Measurements from ENCODE around the gene SULT4A1.

SULT4A1 gene

GRCh38 chr22:43828725-43828997, 33.7 kb downstream of the SULT4A1 start:
- Histone ChIP-seq H3K4me2 (ENCODE audit: insufficient read depth, low read length) (no peak overlapping the region), H3K4me3 (ENCODE audit: low read depth in 1 of 2, low read length in 2 of 2) (no peak overlapping the region), H3K36me3 (ENCODE audit: insufficient read depth, low read length) (no peaks in the 10 kb centered on the region), H3K79me2 (ENCODE audit: insufficient read depth, low read length) (no peaks in the 10 kb centered on the region), H3K27me3 (ENCODE audit: insufficient read depth, low read length, poor library complexity) (no peaks in the 10 kb centered on the region), H3K4me1 (ENCODE audit: insufficient read depth, low read length) (no peaks in the 10 kb centered on the region), H2AFZ (ENCODE audit: low read depth, low read length) (no peak overlapping the region), H3K9ac (ENCODE audit: low read depth, low read length) (no peak overlapping the region), H3K9me3 (ENCODE audit: insufficient read depth, low read length, severe bottlenecking) (no peaks in the 10 kb centered on the region), H4K20me1 (ENCODE audit: insufficient read depth, low read length) (0 out of 2 replicates have a peak, but pooled peaks cover 4% of the 10 kb centered on the region), H3K27ac (ENCODE audit: low read length) (no peak overlapping the region)
- DNase-seq (no peak), ATAC-seq (ENCODE audit: insufficient read depth, low read depth) (no peak)
- no peak for TF ChIP-seq EZH2 (IDR thresholded peaks at IDR 0.05; ENCODE audit: borderline replicate concordance, low read depth, low read length, severe bottlenecking)
- TF ChIP-seq CTCF (IDR thresholded peaks at IDR 0.05; ENCODE audit: borderline replicate concordance, extremely low read depth, low read length, poor library complexity, severe bottlenecking) = no peak

GRCh38 chr22:43827926-43828724, 34.2 kb downstream of the SULT4A1 start:
- no peaks in the 10 kb centered on the region for H3K36me3 ChIP-seq (ENCODE audit: insufficient read depth, low read length)
- ATAC-seq (ENCODE audit: insufficient read depth, low read depth) (no peak), DNase-seq (no peak)
- H4K20me1 ChIP-seq (ENCODE audit: insufficient read depth, low read length) = 0 out of 2 replicates have a peak, but pooled peaks cover 4% of the 10 kb centered on the region
- no peaks in the 10 kb centered on the region for H3K79me2 ChIP-seq (ENCODE audit: insufficient read depth, low read length)
- no peaks in the 10 kb centered on the region for H3K4me1 ChIP-seq (ENCODE audit: insufficient read depth, low read length)
- TF ChIP-seq CTCF (IDR thresholded peaks at IDR 0.05; ENCODE audit: borderline replicate concordance, extremely low read depth, low read length, poor library complexity, severe bottlenecking) = no peak
- H3K9ac ChIP-seq (ENCODE audit: low read depth, low read length) = no peak overlapping the region
- H3K27ac ChIP-seq (ENCODE audit: low read length) = no peak overlapping the region
- H3K4me2 ChIP-seq (ENCODE audit: insufficient read depth, low read length) = no peak overlapping the region
- no peak overlapping the region for H2AFZ ChIP-seq (ENCODE audit: low read depth, low read length)
- no peaks in the 10 kb centered on the region for H3K9me3 ChIP-seq (ENCODE audit: insufficient read depth, low read length, severe bottlenecking)
- H3K4me3 ChIP-seq (ENCODE audit: low read depth in 1 of 2, low read length in 2 of 2) = no peak overlapping the region
- H3K27me3 ChIP-seq (ENCODE audit: insufficient read depth, low read length, poor library complexity) = no peaks in the 10 kb centered on the region

- Histone ChIP-seq H3K27ac (ENCODE audit: low read length) (no peak overlapping the region), H3K4me1 (ENCODE audit: insufficient read depth, low read length) (no peaks in the 10 kb centered on the region), H3K9me3 (ENCODE audit: insufficient read depth, low read length, severe bottlenecking) (no peaks in the 10 kb centered on the region), H3K27me3 (ENCODE audit: insufficient read depth, low read length, poor library complexity) (no peaks in the 10 kb centered on the region), H3K4me2 (ENCODE audit: insufficient read depth, low read length) (no peak overlapping the region), H3K4me3 (ENCODE audit: low read depth in 1 of 2, low read length in 2 of 2) (no peak overlapping the region), H3K36me3 (ENCODE audit: insufficient read depth, low read length) (no peaks in the 10 kb centered on the region), H4K20me1 (ENCODE audit: insufficient read depth, low read length) (0 out of 2 replicates have a peak, but pooled peaks cover 4% of the 10 kb centered on the region), H3K79me2 (ENCODE audit: insufficient read depth, low read length) (no peaks in the 10 kb centered on the region), H2AFZ (ENCODE audit: low read depth, low read length) (no peak overlapping the region), H3K9ac (ENCODE audit: low read depth, low read length) (no peak overlapping the region)
- no peak for DNase-seq
- ATAC-seq (ENCODE audit: insufficient read depth, low read depth) = no peak
- TF ChIP-seq EZH2 (IDR thresholded peaks at IDR 0.05; ENCODE audit: borderline replicate concordance, low read depth, low read length, severe bottlenecking) = no peak
- no peak for TF ChIP-seq CTCF (IDR thresholded peaks at IDR 0.05; ENCODE audit: borderline replicate concordance, extremely low read depth, low read length, poor library complexity, severe bottlenecking)
These were observed 35.1 kb downstream of the SULT4A1 start for GRCh38 chr22:43827003-43827735.

Measured in DND-41 (cell line).